GM15510 (cell line): ENCODE results near the gene ESRRA.
A peak's percentile ranks its signal among the peaks of the same experiment; 100 is the strongest.

ENCODE experiments used
- POLR2A ChIP-seq: IDR thresholded peaks from 3 replicates; pipeline ENCODE4 v1.6.1; 2011; ENCODE audit warnings: borderline replicate concordance; ENCODE audit not compliant: insufficient read length; ENCODE audit errors: extremely low read depth

ESRRA gene

GRCh38 chr11:64305075-64305690 lies at the start of gene ESRRA:
Gene ESRRA, plus strand, starts transcription at chr11:64305524. Its CDS starts 1,656 bp downstream, at chr11:64307180.
- TF ChIP-seq POLR2A = peak; percentile 73

GRCh38 chr11:64256300-64256699 lies 49.0 kb upstream of the ESRRA start:
- no peak for TF ChIP-seq POLR2A

GRCh38 chr11:64258356-64258755 lies 47.0 kb upstream of the ESRRA start:
- no peak for TF ChIP-seq POLR2A

GRCh38 chr11:64258946-64259532 lies 46.3 kb upstream of the ESRRA start:
- no peak for TF ChIP-seq POLR2A

DNA sequence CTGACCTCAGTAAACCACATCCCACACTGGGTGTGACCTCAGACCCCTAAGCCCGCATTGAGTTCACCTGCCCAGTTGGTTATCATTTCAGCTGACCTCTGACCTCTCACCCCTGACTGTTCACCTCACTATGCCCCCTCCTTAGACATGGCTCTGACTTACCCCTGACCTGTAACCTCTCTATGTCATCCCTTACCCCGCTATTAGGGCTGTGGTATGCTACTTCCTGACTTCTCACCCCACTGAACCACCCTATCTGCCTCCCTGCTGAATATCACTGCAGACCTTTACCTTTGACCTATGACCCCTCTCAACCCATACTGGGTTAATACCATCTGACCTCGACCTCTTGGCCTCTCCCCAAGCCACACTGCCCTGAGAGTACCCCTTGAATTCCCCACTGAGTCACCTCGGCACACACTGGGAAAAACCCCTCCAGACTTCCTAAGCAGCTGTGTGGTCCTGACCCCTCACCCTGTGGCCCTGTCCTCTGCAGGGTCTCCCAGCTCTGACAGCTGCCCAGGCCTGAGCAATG lies 45.7 kb upstream of the ESRRA start:
- no peak for TF ChIP-seq POLR2A

GRCh38 chr11:64260147-64260708 lies 45.1 kb upstream of the ESRRA start:
- TF ChIP-seq POLR2A = no peak

DNA sequence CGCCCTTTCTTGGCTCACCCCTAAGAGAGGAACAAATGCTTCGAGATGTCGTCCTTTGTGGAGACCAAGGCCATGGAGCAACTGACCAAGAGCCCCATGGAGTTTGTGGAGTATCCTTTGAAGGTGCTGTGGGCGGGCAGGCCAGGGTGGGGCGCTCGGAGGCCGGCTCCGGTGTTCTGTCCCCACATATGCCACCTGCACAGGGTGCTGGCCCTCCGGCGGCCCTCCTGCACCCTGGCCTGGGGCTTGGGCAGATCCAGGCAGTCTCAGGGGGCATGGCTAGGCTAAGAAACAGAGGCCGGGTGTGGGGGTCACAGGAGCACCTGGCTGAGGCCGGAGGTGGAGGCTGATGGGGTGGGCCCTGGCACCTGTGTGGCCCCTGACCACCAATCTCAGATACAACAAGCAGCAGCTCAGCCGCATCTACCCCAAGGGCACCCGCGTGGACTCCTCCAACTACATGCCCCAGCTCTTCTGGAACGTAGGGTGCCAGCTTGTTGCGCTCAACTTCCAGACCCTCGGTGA lies 43.7 kb upstream of the ESRRA start:
- TF ChIP-seq POLR2A = no peak

DNA sequence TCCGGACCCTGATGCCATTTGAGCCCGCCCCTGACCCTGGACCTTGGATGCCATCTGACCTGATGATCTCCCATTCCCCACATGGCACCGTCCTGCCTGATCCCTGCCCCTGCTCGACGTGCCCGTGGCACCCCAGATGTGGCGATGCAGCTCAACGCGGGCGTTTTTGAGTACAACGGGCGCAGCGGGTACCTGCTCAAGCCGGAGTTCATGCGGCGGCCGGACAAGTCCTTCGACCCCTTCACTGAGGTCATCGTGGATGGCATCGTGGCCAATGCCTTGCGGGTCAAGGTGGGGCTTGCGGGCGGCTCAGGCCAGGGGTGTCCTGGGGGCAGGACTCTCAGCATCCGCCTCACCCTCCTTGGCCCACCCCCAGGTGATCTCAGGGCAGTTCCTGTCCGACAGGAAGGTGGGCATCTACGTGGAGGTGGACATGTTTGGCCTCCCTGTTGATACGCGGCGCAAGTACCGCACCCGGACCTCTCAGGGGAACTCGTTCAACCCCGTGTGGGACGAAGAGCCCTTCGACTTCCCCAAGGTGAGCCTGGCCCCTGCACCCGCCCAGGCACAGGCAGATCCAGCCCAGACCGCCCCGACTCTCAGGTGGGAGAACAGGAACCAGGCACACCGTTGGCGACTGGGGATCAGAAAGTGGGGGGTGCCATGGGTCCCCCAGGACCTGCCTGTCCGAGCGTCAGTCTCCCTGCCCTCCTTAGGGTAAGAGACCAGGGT lies 42.9 kb upstream of the ESRRA start:
- TF ChIP-seq POLR2A = no peak

GRCh38 chr11:64263021-64263946 lies 42.0 kb upstream of the ESRRA start:
- no peak for TF ChIP-seq POLR2A

- no peak for TF ChIP-seq POLR2A
Observed at GRCh38 chr11:64263947-64264317, 41.4 kb upstream of the ESRRA start.

DNA sequence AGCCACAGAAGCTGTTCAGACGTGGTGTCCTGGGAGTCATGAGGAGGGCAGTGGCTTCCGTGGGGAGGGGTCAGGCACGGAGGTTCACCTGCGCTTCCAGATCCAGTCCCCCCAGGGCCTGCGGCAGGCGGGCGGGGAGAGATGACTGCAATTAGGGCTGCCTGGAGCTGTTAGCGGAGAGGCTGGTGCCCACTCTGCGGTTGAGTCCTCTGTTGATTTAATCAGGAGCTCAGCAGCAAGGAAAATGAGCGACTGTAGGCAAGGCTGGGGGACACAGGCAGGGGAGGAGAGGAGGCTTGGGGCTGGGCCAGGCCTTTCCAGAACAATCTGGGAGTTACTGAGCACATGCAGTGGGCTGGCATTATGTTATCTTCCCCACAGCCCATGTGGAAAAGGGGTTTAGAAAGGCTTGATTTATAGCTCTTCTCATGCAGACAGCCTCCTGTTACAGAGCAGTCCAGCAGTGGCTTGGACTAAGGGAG lies 40.9 kb upstream of the ESRRA start:
- TF ChIP-seq POLR2A = no peak

DNA sequence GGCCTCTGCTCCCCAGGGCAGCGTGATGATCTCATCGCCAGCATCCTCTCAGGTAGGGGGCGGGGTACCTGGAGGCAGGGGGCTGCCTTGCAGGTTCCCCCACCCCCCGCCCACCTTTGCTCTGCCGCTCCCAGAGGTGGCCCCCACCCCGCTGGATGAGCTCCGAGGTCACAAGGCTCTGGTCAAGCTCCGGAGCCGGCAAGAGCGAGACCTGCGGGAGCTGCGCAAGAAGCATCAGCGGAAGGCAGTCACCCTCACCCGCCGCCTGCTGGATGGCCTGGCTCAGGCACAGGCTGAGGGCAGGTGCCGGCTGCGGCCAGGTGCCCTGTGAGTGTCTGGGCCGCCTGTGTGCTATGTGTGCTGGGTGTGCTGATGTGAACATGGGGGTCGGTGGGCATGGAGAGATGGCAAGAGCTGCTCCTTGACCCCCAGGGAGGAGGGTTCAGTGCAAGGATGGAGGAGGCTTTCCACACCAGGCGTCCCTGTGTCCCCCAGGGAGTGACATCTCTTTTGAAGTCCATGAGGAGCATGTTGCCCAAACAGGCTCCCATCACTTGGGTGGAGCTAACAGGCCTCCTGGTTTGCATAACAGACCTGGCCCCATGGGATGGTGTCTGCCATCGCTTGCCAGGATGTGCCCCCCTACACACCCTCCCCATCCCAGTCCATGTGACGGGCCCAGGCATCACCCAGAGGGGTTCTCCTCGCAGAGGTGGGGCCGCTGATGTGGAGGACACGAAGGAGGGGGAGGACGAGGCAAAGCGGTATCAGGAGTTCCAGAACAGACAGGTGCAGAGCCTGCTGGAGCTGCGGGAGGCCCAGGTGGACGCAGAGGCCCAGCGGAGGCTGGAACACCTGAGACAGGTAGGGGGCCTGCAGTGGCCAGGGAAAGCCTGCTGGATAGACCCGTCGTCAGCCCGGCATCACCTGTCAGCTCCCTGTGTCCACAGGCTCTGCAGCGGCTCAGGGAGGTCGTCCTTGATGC lies 39.9 kb upstream of the ESRRA start:
- no peak for TF ChIP-seq POLR2A

- TF ChIP-seq POLR2A = no peak
Observed at GRCh38 chr11:64266339-64266738, 39.0 kb upstream of the ESRRA start.
